HG03439 (cell line): ENCODE data around the gene TAF11L13.

ENCODE experiments used
- ATAC-seq: cut with Tn5 transposase; IDR thresholded peaks from one replicate; pipeline ENCODE4 v1.9.1; 2021; ENCODE audit warnings: mild to moderate bottlenecking, moderate library complexity; ENCODE audit not compliant: unreplicated experiment

The TAF11L13 gene

DNA sequence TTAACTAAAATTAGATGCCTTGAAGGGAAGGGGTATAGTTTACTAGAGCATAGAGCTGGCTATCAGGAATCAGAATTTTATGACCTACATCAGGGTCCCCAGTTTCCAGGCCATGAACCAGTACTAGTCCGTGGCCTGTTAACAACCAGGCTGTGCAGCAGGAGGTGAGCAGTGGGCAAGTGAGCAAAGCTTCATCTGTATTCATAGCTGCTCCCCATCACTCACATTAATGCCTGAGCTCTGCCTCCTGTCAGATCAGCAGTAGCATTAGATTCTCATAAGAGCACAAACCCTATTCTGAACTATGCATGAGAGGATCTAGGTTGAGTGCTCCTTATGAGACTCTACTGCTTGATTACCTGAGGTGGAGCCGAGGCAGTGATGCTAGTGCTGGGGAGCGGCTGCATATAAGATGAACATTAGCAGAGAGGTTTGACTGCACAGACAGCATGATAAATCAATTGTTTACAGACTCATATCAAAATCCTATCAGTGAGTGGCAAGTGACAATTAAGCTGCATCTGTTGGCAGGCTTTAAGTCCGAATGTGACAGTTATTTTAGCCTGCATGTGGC, 47.0 kb downstream of the TAF11L13 start:
- no peak for ATAC-seq

DNA sequence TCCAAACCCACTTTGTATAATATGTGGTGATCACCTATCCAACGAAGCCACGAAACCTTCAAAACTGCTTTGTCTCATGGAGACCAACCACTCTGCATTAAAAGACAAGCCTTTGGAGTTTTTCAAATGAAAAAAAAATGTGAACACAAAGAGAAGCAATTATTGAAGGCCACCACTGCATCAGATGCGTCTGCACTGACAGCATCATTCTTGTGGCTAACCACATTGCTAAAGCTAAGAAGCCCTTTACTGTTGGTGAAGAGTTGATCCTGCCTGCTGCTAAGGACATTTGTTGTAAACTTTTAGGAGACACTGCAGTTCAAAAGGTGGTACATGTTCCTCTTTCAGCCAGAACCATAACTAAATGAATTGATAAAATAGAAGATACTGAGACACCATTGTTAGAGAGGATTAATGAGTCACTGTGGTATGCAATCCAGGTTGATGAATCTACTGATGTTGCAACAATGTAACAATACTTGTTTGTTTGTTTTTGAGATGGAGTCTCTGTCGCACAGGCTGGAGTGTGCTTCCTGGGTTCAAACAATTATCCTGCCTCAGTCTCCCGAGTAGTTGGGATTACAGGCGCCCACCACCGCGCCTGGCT, 47.8 kb downstream of the TAF11L13 start:
- ATAC-seq = no peak

DNA sequence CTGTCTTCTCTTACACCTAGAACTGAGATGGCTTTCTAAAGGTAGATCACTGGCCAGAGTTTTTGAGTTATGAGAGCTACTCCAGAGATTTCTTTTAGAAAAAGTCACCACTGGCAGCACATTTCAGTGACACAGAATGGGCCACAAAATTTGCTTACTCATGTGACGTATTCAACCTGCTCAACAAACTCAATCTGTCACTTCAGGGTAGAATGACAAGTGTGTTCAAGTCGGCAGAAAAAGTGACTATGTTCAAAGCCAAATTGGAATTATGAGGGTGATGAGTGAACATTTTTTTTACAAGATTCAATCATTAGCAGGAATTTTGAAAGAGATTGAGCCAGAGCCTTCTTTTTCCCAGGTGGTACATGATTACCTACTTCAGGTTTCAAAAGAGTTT, 48.8 kb downstream of the TAF11L13 start:
- ATAC-seq = no peak
